HG03575 (cell line): ENCODE results near the gene RBM4B.
"Not testable (repeated sequence)": the region's sequence is repeated elsewhere in the genome, so short reads cannot be mapped to it uniquely, and the experiment has no call there.

Experiments
- ATAC-seq: cut with Tn5 transposase; IDR thresholded peaks from one replicate; pipeline ENCODE4 v1.9.1; 2021; ENCODE audit not compliant: unreplicated experiment, insufficient number of reproducible peaks, low FRiP score; ENCODE audit errors: extremely low read depth

Gene RBM4B

GRCh38 chr11:66659763-66660162, 17.9 kb downstream of the RBM4B start:
- ATAC-seq = no peak

DNA sequence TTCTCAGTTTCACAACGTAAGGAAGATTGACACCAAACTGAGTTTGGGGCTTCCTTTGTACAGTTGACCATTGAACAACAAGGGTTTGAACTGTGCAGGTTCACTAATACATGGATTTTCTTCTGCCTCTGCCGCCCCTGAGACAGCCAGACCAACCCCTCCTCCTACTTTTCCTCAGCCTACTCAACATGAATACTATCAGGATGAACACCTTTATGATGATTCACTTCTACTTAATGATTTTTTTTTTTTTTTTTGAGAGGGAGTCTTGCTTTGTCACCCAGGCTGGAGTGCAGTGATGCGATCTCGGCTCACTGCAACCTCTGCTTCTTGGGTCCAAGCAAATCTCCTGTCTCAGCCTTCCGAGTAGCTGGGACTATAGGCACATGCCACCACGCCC, 24.6 kb downstream of the RBM4B start:
- no peak for ATAC-seq

GRCh38 chr11:66652651-66653050, 25.0 kb downstream of the RBM4B start:
- no peak for ATAC-seq

- ATAC-seq = no peak
Observed at GRCh38 chr11:66651016-66651415, 26.7 kb downstream of the RBM4B start.

GRCh38 chr11:66649903-66650302, 27.8 kb downstream of the RBM4B start:
- no peak for ATAC-seq

DNA sequence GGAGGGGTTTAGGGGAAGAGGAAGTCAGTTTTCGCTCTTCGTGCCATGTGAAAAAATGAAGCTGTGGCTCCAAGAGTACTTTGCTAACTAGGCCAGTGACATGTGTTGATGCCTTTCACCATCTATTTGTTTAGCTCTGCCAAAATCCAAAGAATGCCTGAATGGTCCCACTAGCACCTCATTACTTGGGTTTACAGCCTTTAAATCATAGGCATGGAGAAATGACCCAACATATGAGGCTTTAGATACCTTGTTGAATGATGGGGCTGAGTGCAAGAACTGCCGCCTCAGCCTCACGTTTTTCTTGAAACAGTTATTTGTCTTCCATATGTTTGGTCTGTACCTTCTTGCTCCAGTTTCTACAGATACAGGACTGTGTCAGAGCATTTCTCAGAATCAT, 30.9 kb downstream of the RBM4B start:
- no peak for ATAC-seq

GRCh38 chr11:66643745-66644437, 33.8 kb downstream of the RBM4B start:
- ATAC-seq = no peak

- ATAC-seq = no peak
Observed at GRCh38 chr11:66641834-66642233, 35.9 kb downstream of the RBM4B start.

GRCh38 chr11:66639814-66640340, 37.8 kb downstream of the RBM4B start:
- ATAC-seq = not testable (repeated sequence)

GRCh38 chr11:66639066-66639813, 38.4 kb downstream of the RBM4B start:
- no peak for ATAC-seq

DNA sequence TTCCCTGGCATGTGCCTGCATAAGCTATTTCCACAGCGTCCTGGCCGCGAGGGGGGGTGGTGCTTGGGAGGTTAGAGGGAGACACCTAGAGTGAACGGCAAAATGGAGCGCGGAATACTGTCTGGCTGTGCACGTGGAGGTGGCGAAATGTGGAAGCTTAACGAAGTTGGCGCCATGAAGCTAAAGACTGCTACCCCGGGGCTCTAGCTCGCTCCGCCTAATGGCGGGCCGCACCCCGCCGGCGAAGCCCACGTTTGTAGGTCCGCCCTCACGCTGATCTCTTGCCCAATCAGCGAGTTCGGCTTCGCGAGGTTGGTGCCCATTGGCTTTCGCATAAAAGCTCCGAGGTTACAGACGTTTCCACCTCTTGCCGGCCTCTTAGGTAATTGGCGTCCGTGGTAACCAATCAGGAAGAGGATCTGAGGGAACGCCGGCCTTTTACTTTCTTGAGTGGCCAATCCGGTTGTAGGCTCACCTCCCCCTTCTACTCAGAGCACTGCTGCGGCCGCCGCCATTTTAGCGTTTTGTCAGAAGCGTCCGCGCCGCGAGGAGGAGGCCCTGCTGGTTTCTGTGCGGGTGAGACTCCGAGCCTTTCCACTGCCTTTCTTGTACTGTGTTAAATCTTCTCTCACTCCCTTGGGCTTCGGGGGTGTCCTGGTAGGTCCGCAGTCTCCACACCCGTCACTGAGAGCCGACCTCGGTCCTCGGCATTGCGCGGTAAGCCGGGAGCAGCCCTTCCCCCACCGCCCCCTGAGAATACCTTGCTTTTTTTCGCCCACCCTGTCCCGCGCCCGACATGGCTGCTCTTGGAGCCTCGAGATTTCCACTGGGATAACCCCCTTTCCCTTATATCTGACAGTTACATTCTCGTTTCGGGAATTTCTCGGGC, 39.3 kb downstream of the RBM4B start, which contains the start of gene RBM4:
TSS of gene RBM4 (plus strand) at position 527 of the 889 bp plus-strand sequence. CDS start 1,009 bp downstream, outside the sequence.
- ATAC-seq = peak; percentile 75

GRCh38 chr11:66637557-66638176, 40.0 kb downstream of the RBM4B start:
- no peak for ATAC-seq

GRCh38 chr11:66636411-66636810, 41.3 kb downstream of the RBM4B start:
- ATAC-seq = no peak

DNA sequence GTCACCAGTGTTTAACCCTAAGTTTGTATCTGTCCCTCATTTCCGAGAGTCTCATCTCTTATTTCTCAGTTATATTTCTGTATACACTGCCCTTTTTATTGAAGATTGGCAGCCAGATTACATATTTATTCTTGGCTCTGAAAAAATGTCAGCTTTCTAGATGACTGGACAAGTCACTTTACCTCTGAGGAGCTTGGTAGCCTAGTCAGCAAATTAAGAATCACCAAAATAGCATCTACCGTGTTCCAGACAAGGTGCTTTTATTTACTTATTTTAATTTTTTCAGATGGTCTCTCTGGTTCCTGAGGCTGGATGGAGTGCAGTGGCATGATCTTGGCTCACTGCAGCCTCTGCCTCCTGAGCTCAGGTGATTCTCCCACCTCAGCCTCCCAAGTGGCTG, 44.7 kb downstream of the RBM4B start:
- ATAC-seq = no peak

DNA sequence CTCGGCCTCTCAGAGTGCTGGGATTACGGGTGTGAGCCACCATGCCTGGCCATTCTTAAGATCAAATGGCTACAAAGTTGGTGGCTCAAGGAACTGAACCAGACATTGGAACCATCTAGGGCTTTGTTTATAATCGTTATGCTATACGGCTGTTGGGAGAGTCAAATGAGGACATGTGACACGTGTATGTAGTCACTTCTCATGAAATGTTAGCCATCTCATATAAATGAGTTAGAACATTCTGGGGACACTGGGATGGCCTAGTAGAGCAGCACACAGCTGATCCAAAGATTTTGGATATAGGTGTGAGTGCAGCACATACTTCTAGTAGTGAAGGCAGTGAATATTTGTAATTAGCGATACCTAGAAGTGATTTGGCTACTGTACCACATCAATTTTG, 45.8 kb downstream of the RBM4B start:
- ATAC-seq = no peak

- ATAC-seq = no peak
Observed at GRCh38 chr11:66629356-66629755, 48.3 kb downstream of the RBM4B start.

DNA sequence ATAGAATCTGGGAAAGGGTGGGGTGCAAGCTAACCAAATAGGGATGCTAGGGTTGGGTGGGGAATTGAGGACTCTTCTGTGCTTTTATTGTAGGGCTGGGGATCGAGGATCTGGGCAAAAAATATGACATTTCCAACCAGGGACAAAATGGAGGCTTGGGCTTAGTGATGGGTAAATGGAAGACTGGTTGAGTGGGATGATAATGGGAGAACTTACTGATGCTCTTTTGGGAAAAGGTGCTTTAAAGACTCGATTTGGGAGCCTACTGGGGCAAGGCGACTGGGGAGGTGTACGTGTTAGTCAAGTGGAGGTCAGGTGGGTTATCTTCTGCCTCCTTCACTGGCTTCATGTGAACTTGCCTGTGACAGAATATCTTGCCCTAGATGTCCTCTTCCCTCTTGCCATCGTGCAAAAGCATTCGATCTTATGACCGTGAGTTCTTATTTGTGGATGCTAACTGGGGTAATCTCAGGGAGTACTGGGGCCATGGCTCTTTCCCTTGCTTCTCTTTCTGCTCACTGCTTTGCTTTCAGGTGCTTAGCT, 49.6 kb downstream of the RBM4B start:
- ATAC-seq = no peak

GRCh38 chr11:66626926-66627325, 50.8 kb downstream of the RBM4B start:
- ATAC-seq = no peak

- ATAC-seq = no peak
Observed at GRCh38 chr11:66626382-66626781, 51.3 kb downstream of the RBM4B start.
